Peyer's patch (tissue), 4 donors: Measurements from ENCODE around the gene TXNL4B.

Source experiments
- CTCF ChIP-seq, 6 experiments: fragments of 450-650 bp in 4 of 6; fragments of 200-600 bp in 2 of 6; sonication (generic) in 1 of 6; IDR thresholded peaks; one replicate each; pipeline ENCODE4 v1.5.1; 2017 to 2019; ENCODE audit warnings: antibody characterized with exemption in 6 of 6, mild to moderate bottlenecking in 3 of 6, moderate library complexity in 1 of 6
- POLR2A ChIP-seq, 2 donors: fragments of 450-650 bp; IDR thresholded peaks; one replicate each; pipeline ENCODE4 v1.5.1; 2017; ENCODE audit warnings: antibody characterized with exemption in 2 of 2, mild to moderate bottlenecking in 2 of 2, moderate library complexity in 2 of 2

GRCh38 chr16:72139908-72140307, 46.5 kb upstream of the TXNL4B start:
- no peak for TF ChIP-seq CTCF (IDR thresholded peaks at IDR 0.05)
- no peak for TF ChIP-seq POLR2A (IDR thresholded peaks at IDR 0.05)
